Stimulated activated CD8-positive, alpha-beta memory T cell treated with anti-CD3 and anti-CD28 coated beads, Interleukin-15, amount 100 ng/mL, for 48 hours (primary cell): Measurements from ENCODE around the gene FMO5.
"Not testable (repeated sequence)": the region's sequence is repeated elsewhere in the genome, so short reads cannot be mapped to it uniquely, and the experiment has no call there.

Experiments
- DNase-seq, 2 donors: peaks; one replicate each; pipeline ENCODE4 v3.0.0-alpha.2; 2020; ENCODE audit warnings: low read depth in 2 of 2

Gene FMO5

DNA sequence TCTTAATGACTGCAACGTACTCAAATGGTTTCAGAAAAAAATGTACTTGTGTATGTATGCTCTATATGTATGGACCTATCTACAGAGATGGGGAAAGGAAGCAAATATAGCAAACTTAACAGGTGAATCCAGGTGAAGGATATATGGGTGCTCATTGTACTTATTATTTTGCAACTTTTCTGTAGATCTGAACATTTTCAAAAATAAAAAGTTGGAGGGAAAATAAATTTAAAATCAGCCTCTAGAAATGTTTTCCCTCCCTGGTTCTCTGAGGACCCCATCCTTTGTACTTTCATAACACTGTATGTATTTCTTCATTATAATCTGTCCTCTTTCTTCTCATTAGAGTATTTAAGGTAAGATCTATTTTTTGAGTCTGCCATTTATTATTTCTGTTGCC, 17.9 kb downstream of the FMO5 start:
- no peak for DNase-seq

DNA sequence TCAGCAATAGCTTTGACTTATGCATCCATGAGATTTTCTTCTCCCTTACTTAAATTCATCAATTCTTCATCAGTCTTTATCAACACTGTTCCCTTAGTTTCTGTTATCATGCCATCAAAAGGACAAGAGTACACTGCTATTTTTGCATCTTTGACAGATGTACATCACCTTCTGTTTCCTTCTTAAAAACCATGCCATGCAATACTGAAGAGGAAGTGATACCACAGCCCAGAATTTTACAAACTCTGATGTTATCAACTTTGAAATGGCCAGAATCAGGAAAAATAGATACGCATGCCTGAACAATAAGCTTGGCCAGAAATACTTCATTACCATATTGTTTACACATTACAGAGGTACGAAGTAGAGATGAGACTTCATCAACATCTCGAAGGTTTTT, 21.1 kb downstream of the FMO5 start:
- no peak for DNase-seq

GRCh38 chr1:147202576-147202975, 22.6 kb downstream of the FMO5 start:
- DNase-seq = no peak

DNA sequence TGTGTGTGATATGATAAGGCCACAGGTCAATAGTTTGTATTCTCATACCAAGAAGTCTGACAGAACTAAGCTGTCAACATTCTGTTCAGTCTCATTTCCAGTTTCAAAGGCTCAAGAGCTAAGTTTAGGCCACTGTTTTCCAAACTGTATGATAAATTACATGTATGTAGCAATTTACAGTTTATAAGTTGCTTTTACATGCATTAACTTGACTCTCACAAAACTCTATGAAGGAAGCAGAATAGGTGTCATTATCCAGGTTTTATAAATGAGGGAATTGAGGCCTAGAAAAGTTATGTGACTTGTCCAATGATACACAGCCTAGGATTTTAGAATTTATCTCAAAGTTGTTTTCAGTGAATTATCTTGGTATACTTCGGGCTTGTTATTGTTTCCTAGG, 23.4 kb downstream of the FMO5 start:
- no peak for DNase-seq

GRCh38 chr1:147201276-147201675, 23.9 kb downstream of the FMO5 start:
- DNase-seq = no peak

DNA sequence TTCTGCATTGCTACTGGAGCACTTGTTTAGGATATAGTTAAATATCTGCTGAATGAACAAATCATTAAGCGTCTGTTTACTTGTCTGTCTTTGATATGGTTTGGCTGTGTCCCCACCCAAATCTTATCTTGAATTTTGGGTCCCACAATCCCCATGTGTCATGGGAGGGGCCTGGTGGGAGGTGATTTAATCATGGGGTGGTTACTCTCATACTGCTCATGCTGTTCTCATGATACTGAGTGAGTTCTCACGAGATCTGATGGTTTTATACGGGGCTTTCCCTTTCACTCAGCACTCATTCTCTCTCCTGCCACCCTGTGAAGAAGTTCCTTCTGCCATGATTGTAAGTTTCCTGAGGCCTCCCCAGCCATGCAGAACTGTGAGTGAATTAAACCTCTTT, 27.8 kb downstream of the FMO5 start:
- not testable (repeated sequence) for DNase-seq

- no peak for DNase-seq
Measured at GRCh38 chr1:147189514-147189913, 35.6 kb downstream of the FMO5 start.

DNA sequence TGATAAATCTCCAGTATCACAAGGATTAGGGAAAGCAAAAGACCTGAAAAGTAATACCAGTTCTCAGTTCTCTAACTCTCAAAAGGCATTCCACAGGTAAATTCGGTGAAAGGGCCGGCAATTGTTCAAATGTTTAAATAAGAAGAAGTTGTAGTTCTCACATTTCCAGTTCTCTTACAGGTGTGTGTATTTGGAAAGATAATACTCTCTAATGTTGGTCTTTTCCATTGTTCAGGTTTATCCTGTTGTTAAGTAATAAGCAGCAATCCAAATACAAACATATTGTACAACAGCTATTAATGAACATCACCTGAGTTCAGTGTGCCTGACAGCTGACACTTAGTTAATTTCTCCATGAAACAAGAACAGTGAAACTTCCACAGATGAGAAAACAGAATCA, 39.7 kb downstream of the FMO5 start:
- DNase-seq = no peak

DNA sequence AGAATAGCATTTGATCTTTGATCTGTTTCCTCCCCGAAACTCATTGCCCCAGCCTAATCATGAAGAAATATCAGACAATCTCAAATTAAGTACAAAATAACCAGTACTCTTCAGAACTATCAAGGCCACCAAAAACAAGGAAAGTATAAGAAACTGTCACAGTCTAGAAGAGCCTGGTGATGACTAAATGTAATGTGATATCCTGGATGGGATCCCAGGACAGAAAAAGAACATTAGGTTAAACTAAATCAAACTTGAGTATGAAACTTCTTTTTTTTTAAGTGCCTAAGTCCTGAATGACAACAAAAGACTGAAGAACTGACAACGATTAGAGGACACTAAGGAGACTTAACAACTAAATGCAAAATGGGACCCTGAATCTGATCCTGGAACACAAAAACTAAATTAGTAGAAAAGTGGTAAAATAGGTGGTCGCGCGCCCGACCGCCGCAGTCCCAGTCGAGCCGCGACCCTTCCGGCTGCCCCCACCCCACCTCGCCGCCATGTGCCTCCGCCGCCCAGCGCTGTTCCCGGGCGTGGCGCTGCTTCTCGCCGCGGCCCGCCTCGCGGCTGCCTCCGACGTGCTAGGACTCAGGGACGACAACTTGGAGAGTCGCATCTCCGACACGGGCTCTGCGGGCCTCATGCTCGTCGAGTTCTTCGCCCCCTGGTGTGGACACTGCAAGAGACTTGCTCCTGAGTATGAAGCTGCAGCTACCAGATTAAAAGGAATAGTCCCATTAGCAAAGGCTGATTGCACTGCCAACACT, 47.3 kb downstream of the FMO5 start:
- DNase-seq = no peak

DNA sequence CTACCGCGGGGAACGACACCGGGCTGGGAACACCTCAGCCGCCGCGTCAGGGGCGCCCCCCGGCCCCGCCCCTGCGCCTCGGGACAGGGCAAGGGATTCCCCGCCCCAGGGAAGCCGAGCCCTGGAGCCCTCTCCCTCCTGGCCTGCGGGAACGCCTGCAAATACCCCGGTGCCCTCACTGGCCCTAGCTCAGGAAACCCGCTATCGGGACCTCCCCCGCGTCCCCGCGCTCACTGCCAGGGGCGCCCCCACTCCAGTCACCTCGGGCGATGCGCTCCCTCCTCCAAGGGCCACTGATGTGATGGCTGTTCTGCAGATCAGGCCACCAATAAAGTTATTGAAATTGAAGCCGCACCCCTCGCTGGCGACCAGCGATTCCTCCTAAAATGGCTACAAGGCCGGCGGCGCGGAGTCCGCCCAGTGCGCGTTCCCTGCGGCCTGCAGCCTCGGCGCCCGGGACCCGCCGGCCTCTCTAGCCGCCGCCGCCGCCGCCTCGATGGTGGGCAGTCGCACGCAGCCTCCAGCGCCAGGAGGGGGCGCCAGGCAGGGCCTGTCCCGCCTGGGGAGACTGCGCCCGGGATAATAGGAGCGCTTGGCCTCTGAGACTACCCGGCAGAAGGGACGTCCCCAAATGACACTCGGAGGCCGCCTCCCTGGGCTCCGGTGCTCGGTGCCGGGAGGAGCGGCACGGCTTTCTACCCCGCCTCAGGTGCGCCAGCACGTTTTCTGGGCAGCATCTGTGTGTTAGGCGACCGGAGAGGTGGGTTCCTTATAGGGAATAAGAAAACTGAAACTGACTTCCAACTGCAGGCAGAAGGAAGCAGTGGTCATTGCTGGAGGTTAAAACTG, 52.7 kb downstream of the FMO5 start, which contains the start of gene PRKAB2:
TSS of gene PRKAB2 (minus strand) at position 303 of the 849 bp plus-strand sequence. CDS start 326 bp downstream, outside the sequence.
- peak; percentile 91 to 92 for DNase-seq

DNA sequence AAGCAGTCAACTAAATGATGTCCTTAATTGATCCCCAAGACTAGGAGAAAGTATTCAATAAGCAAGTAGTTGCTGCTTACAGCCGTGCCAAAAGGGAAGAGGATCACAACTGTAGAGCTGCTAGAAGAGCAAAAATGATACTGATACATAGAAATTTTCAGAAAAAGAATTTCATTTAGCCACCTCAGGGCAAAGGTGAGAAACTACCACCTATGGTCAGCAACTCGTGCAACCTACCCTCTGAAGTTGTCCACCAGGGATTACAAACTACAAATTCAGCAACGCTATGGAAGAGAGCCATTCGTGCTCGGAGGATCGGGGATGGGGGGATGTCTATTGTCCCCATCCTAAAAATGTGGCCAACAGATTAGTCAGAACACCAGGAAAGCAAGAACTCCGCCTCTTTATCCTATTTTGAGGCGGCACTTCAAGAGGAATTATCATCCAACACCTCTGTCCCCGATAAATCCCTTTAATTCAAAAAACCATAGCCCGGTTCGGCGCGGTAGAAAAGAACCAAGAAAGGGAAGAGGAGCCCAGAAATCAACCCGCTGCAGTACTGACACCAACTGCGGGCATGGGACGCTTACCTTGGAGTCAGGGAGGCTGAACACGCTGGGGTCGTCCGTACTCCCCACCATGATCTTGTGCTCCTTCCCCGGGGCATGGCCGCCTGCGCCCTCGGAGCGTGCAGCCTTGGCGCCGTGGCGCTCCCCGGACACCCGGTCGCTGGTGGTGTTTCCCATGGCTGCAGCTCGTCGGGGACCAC, 53.6 kb downstream of the FMO5 start:
- DNase-seq = no peak

- no peak for DNase-seq
Measured at GRCh38 chr1:147169840-147170674, 55.1 kb downstream of the FMO5 start.

GRCh38 chr1:147169171-147169570, 56.0 kb downstream of the FMO5 start:
- DNase-seq = no peak

DNA sequence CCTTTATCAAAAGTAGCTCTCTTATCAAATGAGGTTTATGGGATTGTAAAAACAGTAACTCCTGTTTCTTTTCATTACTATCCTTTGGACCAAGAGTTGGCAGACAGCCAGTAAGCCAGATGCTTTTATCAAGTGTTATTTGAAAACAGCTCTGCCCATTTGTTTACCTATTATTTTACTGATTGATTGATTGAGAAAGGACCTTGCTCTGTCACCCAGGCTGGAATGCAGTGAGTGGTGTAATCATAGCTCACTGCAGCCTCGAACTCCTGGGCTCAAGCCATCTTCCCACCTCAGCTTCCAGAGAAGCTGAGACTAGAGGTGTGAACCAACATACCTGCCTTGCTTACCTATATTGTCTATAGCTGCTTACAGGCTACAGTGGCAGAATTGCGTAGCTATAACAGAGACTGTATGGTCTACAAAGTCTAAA, 56.5 kb downstream of the FMO5 start:
- no peak for DNase-seq

DNA sequence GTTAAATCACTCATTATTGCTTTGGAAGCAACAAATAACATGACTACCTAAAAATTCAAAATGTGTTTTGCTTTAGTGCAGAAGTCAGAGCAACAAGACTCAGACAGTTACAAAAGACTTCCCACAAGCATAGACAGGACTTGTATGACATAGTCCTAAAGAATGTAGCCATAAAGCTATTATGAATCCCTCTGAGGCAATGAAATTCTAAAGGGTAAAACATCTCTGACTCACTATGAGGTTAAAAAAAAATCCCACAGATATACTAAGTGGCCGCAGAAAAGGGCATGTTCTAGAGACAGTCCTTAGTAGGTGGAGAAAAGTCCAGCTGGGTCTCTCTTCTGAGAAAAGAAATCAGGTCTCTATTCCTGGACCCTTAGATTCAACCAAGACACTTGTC, 57.8 kb downstream of the FMO5 start:
- no peak for DNase-seq

DNA sequence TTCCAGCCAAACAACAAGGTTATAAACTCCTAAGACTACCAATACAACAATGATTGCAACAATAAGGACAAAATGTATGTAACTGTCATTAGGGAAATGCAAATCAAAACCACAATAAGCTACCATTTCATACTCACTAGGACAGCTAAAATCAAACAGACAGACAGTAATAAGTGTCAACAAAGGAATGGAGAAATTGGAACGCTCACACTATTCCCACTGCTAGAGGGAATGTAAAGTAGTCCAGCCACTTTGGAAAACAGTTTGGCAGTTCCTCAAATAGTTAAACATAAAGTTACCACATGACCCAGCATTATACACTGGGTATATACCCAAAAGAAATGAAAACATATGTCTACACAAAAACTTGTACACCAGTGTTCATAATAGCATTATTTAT, 62.1 kb downstream of the FMO5 start:
- no peak for DNase-seq

GRCh38 chr1:147162093-147162492, 63.0 kb downstream of the FMO5 start:
- DNase-seq = no peak

DNA sequence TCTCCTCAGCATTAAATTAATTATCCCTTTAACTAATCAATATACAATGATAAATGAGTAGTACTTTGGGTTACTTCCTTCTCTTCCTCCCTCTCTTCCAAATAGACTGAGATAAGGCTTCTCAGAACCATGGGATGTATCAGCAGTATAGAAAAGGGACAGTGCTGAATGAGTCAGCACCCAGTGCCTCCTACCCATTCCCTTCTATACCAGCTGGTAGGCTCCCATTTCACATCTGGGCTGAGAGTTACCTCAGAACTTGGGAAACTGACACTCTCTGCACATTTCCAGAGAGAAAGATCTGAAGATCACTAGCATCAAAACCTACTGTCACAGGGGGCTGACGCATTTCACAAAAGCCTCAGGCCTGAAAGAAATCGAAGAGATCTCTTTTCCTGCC, 68.0 kb downstream of the FMO5 start:
- DNase-seq = not testable (repeated sequence)

DNA sequence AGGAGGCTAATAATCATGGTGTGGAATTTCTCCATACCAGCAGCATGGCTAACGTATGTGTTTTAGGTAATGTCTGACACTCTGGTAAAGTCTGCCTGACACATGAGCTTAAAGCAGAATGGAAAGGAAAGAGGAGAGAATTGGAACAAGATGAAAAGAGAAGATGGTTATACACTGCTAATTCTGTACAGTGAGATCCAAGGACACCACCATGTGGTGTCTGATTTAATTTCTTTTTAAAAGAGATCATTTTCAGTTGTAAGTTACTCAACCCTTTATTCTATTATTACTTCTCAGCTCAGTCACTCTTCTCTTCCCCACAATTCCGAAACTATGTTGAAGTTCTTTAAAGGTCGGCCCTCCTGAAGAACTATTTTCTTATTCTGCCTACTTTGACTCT, 68.5 kb downstream of the FMO5 start:
- no peak for DNase-seq

DNA sequence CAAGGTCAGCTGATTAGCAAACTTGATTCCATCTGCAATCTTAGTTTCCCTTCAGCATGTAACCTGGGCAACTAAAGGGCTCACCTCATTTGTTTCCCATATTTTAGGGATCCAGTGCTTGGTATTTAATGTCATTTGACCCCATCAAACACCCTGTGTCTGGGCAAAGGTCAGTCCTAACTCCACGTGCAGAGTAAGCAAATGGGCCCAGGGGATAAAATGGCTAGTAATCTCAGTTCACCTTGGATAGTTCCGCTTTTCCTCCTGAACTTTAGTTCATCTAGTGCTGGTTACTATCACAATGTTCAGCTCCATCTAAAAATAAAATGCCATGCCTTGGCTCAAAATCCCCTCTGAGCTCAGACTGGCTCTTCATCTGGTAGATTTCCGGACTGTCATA, 72.4 kb downstream of the FMO5 start:
- no peak for DNase-seq

DNA sequence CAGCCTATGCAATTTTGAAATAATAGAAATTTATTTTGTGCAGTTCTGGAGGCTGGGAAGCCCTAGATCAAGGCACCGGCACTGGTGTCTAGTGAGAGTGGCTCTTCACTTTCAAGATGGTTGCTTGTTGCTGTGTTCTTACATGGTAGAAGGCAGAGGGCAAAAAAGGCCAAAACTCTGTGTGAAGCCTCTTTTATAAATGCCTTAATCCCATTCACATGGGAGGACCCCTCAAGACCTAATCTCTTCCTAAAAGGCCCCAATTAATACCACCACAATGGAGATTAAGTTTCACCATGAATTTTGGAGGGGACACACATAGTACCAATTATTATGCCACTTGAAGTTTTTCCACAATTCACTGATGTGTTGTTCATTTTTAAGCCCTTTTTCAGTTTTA, 73.9 kb downstream of the FMO5 start:
- DNase-seq = no peak
